ENCODE data around the gene ERMN. TPM values are rescaled to one million over a fixed set of nuclear protein-coding genes. Genes with fewer than 3 reads are reported as not detected.

ERMN gene
- total and polyA plus RNA-seq, 8 donors = 0.43 to 5.7 (median 0.58) TPM; not detected in 5

DNA sequence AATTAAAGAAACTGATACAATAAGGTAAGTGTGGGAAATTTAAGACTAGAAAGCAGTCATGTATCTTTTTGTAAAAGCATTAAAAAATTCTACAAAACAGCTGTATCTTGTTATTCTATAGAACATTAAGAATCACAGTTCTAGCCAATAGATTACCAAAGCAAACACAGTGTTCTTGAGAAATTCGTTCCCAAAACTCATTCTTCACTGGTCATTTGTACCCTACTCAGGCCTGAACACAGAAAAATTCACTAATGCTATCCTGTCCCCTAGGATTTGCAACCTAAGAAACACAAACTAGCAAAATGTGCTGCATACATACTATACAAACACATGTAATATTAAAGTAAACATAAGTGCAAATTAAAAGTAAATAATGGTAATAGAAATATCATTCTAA is 29.1 kb downstream of the ERMN start:
- Histone ChIP-seq H3K4me1 (peaks cover 0 to 4% (median 2%) of the 10 kb centered on the region in 4 donors), H3K36me3 (no peaks in the 10 kb centered on the region), H3K4me3 (no peak overlapping the region), H3K27me3 (no peaks in the 10 kb centered on the region), H3K27ac (no peak overlapping the region), H3K9me3 (no peaks in the 10 kb centered on the region)
- intact Hi-C loops (cut with DNase I; ENCODE audit: low total_unique reads) = no loop called here
- peak in 1 of 2 donors; percentile 26 for DNase-seq
- TF ChIP-seq, protein P1, sequence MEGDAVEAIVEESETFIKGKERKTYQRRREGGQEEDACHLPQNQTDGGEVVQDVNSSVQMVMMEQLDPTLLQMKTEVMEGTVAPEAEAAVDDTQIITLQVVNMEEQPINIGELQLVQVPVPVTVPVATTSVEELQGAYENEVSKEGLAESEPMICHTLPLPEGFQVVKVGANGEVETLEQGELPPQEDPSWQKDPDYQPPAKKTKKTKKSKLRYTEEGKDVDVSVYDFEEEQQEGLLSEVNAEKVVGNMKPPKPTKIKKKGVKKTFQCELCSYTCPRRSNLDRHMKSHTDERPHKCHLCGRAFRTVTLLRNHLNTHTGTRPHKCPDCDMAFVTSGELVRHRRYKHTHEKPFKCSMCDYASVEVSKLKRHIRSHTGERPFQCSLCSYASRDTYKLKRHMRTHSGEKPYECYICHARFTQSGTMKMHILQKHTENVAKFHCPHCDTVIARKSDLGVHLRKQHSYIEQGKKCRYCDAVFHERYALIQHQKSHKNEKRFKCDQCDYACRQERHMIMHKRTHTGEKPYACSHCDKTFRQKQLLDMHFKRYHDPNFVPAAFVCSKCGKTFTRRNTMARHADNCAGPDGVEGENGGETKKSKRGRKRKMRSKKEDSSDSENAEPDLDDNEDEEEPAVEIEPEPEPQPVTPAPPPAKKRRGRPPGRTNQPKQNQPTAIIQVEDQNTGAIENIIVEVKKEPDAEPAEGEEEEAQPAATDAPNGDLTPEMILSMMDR (IDR thresholded peaks at IDR 0.05) = no peak
- TF ChIP-seq POLR2AphosphoS5 (IDR thresholded peaks at IDR 0.05) = no peak
- no peak for TF ChIP-seq POLR2A (IDR thresholded peaks at IDR 0.05)
- TF ChIP-seq EP300 (IDR thresholded peaks at IDR 0.05) = no peak
- WGBS, 5 donors = 9 to 36% (median 15%) methylated on average over 1 of the region's 1 CpG

DNA sequence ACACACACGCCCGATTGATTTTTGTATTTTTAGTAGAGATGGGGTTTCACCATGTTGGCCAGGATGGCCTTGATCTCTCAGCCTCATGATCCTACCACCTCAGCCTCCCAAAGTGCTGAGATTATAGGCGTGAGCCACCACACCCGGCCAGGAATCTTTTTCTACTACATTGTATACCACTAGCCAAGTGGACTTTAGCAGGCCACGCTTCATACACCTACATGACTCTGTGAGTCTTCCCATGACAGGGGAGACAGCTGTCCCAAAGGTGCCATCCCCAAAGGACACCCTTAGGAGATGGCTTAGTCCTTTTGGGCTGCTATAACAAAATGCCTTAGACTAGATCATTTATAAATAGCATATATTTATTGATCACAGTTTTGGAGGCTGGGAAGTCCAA is 32.8 kb downstream of the ERMN start:
- TF ChIP-seq EP300 (IDR thresholded peaks at IDR 0.05) (no peak), POLR2AphosphoS5 (IDR thresholded peaks at IDR 0.05) (no peak), POLR2A (IDR thresholded peaks at IDR 0.05) (no peak)
- TF ChIP-seq, protein P1 (IDR thresholded peaks at IDR 0.05) = no peak
- peaks cover 0 to 4% (median 2%) of the 10 kb centered on the region in 4 donors for H3K4me1 ChIP-seq
- no peak for DNase-seq
- H3K4me3 ChIP-seq = no peak overlapping the region
- intact Hi-C loops (cut with DNase I; ENCODE audit: low total_unique reads) = no loop called here
- WGBS, 5 donors = 85 to 96% (median 94%) methylated on average over 5 of the region's 5 CpGs
- no peaks in the 10 kb centered on the region for H3K36me3 ChIP-seq
- H3K27ac ChIP-seq = no peak overlapping the region
- no peaks in the 10 kb centered on the region for H3K9me3 ChIP-seq
- no peaks in the 10 kb centered on the region for H3K27me3 ChIP-seq

DNA sequence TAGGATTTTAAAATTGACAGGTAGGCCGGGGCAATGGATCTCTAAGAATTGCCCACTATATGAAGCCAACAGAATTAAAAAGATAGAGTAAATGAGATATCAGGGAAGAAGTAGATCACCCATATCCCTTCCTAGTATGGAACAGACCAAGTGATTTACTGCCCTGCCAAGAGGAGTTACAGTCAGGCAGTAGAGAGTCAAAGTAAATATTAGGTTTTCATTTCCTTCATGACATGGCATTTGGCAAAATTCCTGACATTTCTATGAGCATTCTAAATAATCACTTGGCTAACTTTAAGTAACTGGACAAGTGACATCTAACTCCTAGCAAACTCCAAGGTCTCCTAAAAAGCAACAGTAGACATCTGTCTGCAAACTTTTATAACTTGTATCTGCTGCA is 34.6 kb downstream of the ERMN start:
- Histone ChIP-seq H3K9me3 (no peaks in the 10 kb centered on the region), H3K36me3 (no peaks in the 10 kb centered on the region), H3K4me1 (peaks cover 0 to 4% (median 0%) of the 10 kb centered on the region in 4 donors), H3K27me3 (no peaks in the 10 kb centered on the region), H3K4me3 (no peak overlapping the region), H3K27ac (no peak overlapping the region)
- TF ChIP-seq EP300 (IDR thresholded peaks at IDR 0.05) (no peak), POLR2A (IDR thresholded peaks at IDR 0.05) (no peak), POLR2AphosphoS5 (IDR thresholded peaks at IDR 0.05) (no peak)
- TF ChIP-seq, protein P1 (IDR thresholded peaks at IDR 0.05) = no peak
- no peak for DNase-seq
- 59 to 80% (median 73%) methylated on average over 1 of the region's 1 CpG for WGBS, 5 donors
- intact Hi-C loops (cut with DNase I; ENCODE audit: low total_unique reads) = no loop called here

DNA sequence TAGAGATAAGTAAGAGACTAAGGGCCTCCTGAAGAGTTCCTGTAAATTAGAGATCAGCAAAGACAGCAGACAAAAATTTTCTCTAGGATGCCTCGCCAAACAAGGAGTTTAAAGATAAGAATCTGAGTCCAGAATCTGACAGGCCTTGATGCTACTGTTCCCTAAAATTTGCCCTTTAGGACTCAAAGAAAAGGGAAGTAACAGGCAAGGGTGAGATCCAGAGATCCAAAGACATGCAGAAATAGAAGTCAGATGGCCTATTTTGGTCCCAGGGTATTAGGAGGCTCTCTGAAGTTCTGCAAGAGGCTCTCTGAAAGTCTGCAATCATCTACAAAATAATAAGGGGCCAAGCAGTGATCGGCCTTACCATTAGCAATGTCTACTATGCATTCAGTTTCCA is 35.1 kb downstream of the ERMN start:
- intact Hi-C loops (cut with DNase I; ENCODE audit: low total_unique reads) = no loop called here
- Histone ChIP-seq H3K27me3 (no peaks in the 10 kb centered on the region), H3K4me1 (no peaks in the 10 kb centered on the region), H3K36me3 (no peaks in the 10 kb centered on the region), H3K9me3 (no peaks in the 10 kb centered on the region), H3K27ac (no peak overlapping the region), H3K4me3 (no peak overlapping the region)
- TF ChIP-seq POLR2A (IDR thresholded peaks at IDR 0.05) = no peak
- TF ChIP-seq, protein P1 (IDR thresholded peaks at IDR 0.05) = no peak
- no peak for TF ChIP-seq POLR2AphosphoS5 (IDR thresholded peaks at IDR 0.05)
- TF ChIP-seq EP300 (IDR thresholded peaks at IDR 0.05) = no peak
- WGBS, 5 donors = 84 to 95% (median 90%) methylated on average over 2 of the region's 2 CpGs
- DNase-seq = no peak
